GM12878 (cell line): ENCODE data around the gene ADAMTSL2. TPM values are rescaled to one million over a fixed set of nuclear protein-coding genes. Genes with fewer than 3 reads are reported as not detected.

Experiments used
- ATAC-seq: fragments of 200-7000 bp; cut with Tn5 transposase; 3 replicates; pipeline ENCODE4 v1.9.1; 2020; ENCODE audit warnings: mild to moderate bottlenecking, moderate library complexity
- BruUV-seq: library from RNA; stranded (reverse); fragments of 400-500 nt; replicated peaks from 2 replicates; lab custom pipeline; 2021; lab: Mats Ljungman, UMichigan
- CTCF ChIA-PET: fragments of 300-600 bp; sonication (Branson Sonifier 250); formaldehyde crosslinking; extraction: SDS; loops from one replicate; lab custom pipeline; 2021; ENCODE audit warnings: inconsistent platforms; lab: Yijun Ruan, JAX
- POLR2A ChIA-PET: fragments of 350-600 bp; formaldehyde crosslinking; extraction: SDS; loops from one replicate; lab custom pipeline; 2021; ENCODE audit warnings: inconsistent platforms; lab: Charles Lee
- RAD21 ChIA-PET: fragments of 300-600 bp; sonication (Branson Sonifier 250); formaldehyde crosslinking; loops from one replicate; lab custom pipeline; 2023; ENCODE audit warnings: antibody characterized with exemption; ENCODE audit not compliant: unreplicated experiment; lab: Charles Lee
- SMC1A ChIA-PET: fragments of 300-600 bp; sonication (Branson Sonifier 250); formaldehyde crosslinking; loops from one replicate; lab custom pipeline; 2023; ENCODE audit not compliant: unreplicated experiment, uncharacterized antibody; lab: Charles Lee
- DNase-seq: peaks from one replicate; pipeline ENCODE4 v3.0.0-alpha.2; 2011; ENCODE audit warnings: low read depth, low spot score
- FAIRE-seq: peaks from 3 replicates; lab custom pipeline; 2011; peaks lifted over from hg19 to GRCh38; lab: Jason Lieb, UNC
- H2AFZ ChIP-seq: 2 replicates; pipeline ENCODE4 v1.6.0; 2011; ENCODE audit warnings: low read depth, low read length, control low read depth; ENCODE audit not compliant: control insufficient read depth
- H3K27ac ChIP-seq: 2 replicates; pipeline ENCODE4 v1.5.1; 2011; ENCODE audit warnings: control low read depth; ENCODE audit not compliant: control insufficient read depth, insufficient read depth
- H3K27me3 ChIP-seq, 2 experiments: replicated peaks in 1 of 2; 2 replicates each; pipeline versions ENCODE4 v1.6.0 to v1.6.1; 2011; ENCODE audit warnings: low read length in 1 of 2; ENCODE audit not compliant: control insufficient read depth in 2 of 2, insufficient read depth in 2 of 2
- H3K36me3 ChIP-seq, 2 experiments: 2 replicates each; pipeline ENCODE4 v1.5.1; 2011; ENCODE audit warnings: low read length in 1 of 2; ENCODE audit not compliant: control insufficient read depth in 2 of 2, insufficient read depth in 2 of 2
- H3K4me1 ChIP-seq: 2 replicates; pipeline ENCODE4 v1.6.1; 2011; ENCODE audit warnings: mild to moderate bottlenecking, low read length, moderate library complexity, mixed read lengths; ENCODE audit not compliant: control insufficient read depth, insufficient read depth
- H3K4me2 ChIP-seq: 2 replicates; pipeline ENCODE4 v1.6.0; 2011; ENCODE audit warnings: control low read depth; ENCODE audit not compliant: control insufficient read depth, insufficient read depth
- H3K4me3 ChIP-seq: fragments of 200-600 bp; sonication (generic); 2 replicates; pipeline ENCODE4 v1.5.1; 2016
- H3K79me2 ChIP-seq: 2 replicates; pipeline ENCODE4 v1.6.0; 2011; ENCODE audit warnings: low read length; ENCODE audit not compliant: control insufficient read depth, insufficient read depth
- H3K9ac ChIP-seq: 2 replicates; pipeline ENCODE4 v1.8.0; 2011; ENCODE audit warnings: low read length, control low read depth, mixed read lengths; ENCODE audit not compliant: control insufficient read depth, insufficient read depth
- H3K9me3 ChIP-seq: replicated peaks from 3 replicates; pipeline ENCODE4 v1.5.1; 2011; ENCODE audit warnings: mild to moderate bottlenecking, low read length; ENCODE audit not compliant: control insufficient read depth, insufficient read depth
- H4K20me1 ChIP-seq: 2 replicates; pipeline ENCODE4 v1.6.0; 2011; ENCODE audit not compliant: control insufficient read depth, insufficient read depth
- CREB1 ChIP-seq: IDR thresholded peaks from 2 replicates; pipeline ENCODE4 v1.6.1; 2012; ENCODE audit warnings: low read depth, mild to moderate bottlenecking, inconsistent platforms
- CREM ChIP-seq: IDR thresholded peaks from 2 replicates; pipeline ENCODE4 v1.6.1; 2014; ENCODE audit warnings: antibody characterized with exemption, low read depth
- NRF1 ChIP-seq: conservative IDR thresholded peaks from 2 replicates; pipeline ENCODE4 v1.6.1; 2011; ENCODE audit warnings: mild to moderate bottlenecking, low read depth, low read length, improper control_type of control experiment
- RCOR1 ChIP-seq: conservative IDR thresholded peaks from 2 replicates; pipeline ENCODE4 v1.6.1; 2012; ENCODE audit warnings: low read depth, low read length, improper control_type of control experiment
- RFX5 ChIP-seq: IDR thresholded peaks from 2 replicates; pipeline ENCODE4 v1.6.1; 2011; ENCODE audit warnings: low read depth, low read length, improper control_type of control experiment
- SMAD5 ChIP-seq: IDR thresholded peaks from 2 replicates; pipeline ENCODE4 v1.6.1; 2016; ENCODE audit warnings: antibody characterized with exemption, low read depth
- SRF ChIP-seq, 2 experiments: IDR thresholded peaks; 2 replicates each; pipeline ENCODE4 v1.6.1; 2011; ENCODE audit warnings: low read depth in 2 of 2, low read length in 2 of 2, mild to moderate bottlenecking in 1 of 2, moderate library complexity in 1 of 2
- SUZ12 ChIP-seq: fragments of 200-600 bp; sonication (generic); IDR thresholded peaks from one replicate; pipeline ENCODE4 v1.6.1; 2018; ENCODE audit warnings: antibody characterized with exemption, mild to moderate bottlenecking; ENCODE audit not compliant: unreplicated experiment
- WGBS: methylation state at CpG from one replicate; pipeline ENCODE4 v1.1.6; 2016; ENCODE audit warnings: low lambda C conversion rate; ENCODE audit not compliant: insufficient replicate concordance, insufficient coverage; ENCODE audit errors: missing lambda C conversion rate; 5-methylcytosine and 5-hydroxymethylcytosine counted together
- in situ Hi-C: fragments of 300-500 bp; cut with MboI; formaldehyde crosslinking; loops from 9 replicates; pipeline ENCODE4 v1.14.3; 2018; ENCODE audit warnings: mixed read lengths
- intact Hi-C: fragments of 100-400 bp; cut with micrococcal nuclease; formaldehyde crosslinking; loops from one replicate; pipeline ENCODE4 v1.14.2; 2022; ENCODE audit not compliant: unreplicated experiment
- polyA plus RNA-seq, 11 experiments: library from polyadenylated mRNA; depleted of rRNA in 4 of 11; unstranded in 6 of 11; stranded (reverse) in 5 of 11; fragments of >200 nt; fragmentation: Nextera tagmentation in 4 of 11; fragmentation: Illumina TruSeq in 1 of 11; extraction: Ambion mirVana in 4 of 11; extraction: Trizol in 1 of 11; gene quantifications; 1 replicate in 1 of 11; 2 replicates in 10 of 11; pipeline versions ENCODE4 v1.2.1 to v1.2.3, GENCODE V29; 2011 to 2016; ENCODE audit warnings: inconsistent platforms in 2 of 11, missing spikeins in 2 of 11, low read depth in 1 of 11
- total RNA-seq, 4 experiments: library from RNA; depleted of rRNA in 3 of 4; stranded (reverse); fragments of >200 nt in 3 of 4; fragmentation: Illumina TruSeq in 1 of 4; extraction: Trizol in 1 of 4; gene quantifications; 2 replicates each; pipeline versions ENCODE4 v1.2.1 to v1.2.3, GENCODE V29; 2013 to 2021
- TF ChIP-seq, protein P1 (sequence below): IDR thresholded peaks from 2 replicates; pipeline ENCODE4 v1.6.1; 2012; ENCODE audit warnings: improper control_type of control experiment, low read depth, low read length; ENCODE audit not compliant: insufficient replicate concordance

ADAMTSL2 gene
- total and polyA plus RNA-seq, 10 of the 15 experiments (the other 5 are each of a cell fraction or from before 2014, with no cell fraction given) = 0.07 TPM; not detected in 9

- WGBS = 10% methylated on average over 8 of the region's 8 CpGs
- POLR2A ChIA-PET = no interaction called here
Observed at GRCh38 chr9:133612816-133613215, 78.3 kb downstream of the ADAMTSL2 start.

More at GRCh38 chr9:133612816-133613215, 78.3 kb downstream of the ADAMTSL2 start:
- no peak overlapping the region for H3K9ac ChIP-seq
- intact Hi-C loops (no loop called here), in situ Hi-C loops (no loop called here)
- DNase-seq (no peak), FAIRE-seq (no peak), ATAC-seq (no peak)
- no peaks in the 10 kb centered on the region for H3K9me3 ChIP-seq
- CTCF ChIA-PET = no interaction called here
- no peak overlapping the region for H2AFZ ChIP-seq
- no TSS peak for BruUV-seq
- H4K20me1 ChIP-seq = no peaks in the 10 kb centered on the region
- H3K27me3 ChIP-seq = peaks cover 0 to 7% of the 10 kb centered on the region in 2 experiments; a peak in 2 of 4 replicates
- RAD21 ChIA-PET = no interaction called here
- H3K36me3 ChIP-seq = no peaks in the 10 kb centered on the region
- H3K4me2 ChIP-seq = no peak overlapping the region
- no peaks in the 10 kb centered on the region for H3K79me2 ChIP-seq
- no peak overlapping the region for H3K27ac ChIP-seq
- SMC1A ChIA-PET = no interaction called here
- H3K4me3 ChIP-seq = no peak overlapping the region
- no peaks in the 10 kb centered on the region for H3K4me1 ChIP-seq
- no peak for TF ChIP-seq RCOR1
- TF ChIP-seq NRF1 = no peak
- no peak for TF ChIP-seq SMAD5
- TF ChIP-seq SRF (IDR thresholded peaks at IDR 0.05; ENCODE audit: low read depth in 2 of 2, low read length in 2 of 2) = no peak
- TF ChIP-seq, protein P1, sequence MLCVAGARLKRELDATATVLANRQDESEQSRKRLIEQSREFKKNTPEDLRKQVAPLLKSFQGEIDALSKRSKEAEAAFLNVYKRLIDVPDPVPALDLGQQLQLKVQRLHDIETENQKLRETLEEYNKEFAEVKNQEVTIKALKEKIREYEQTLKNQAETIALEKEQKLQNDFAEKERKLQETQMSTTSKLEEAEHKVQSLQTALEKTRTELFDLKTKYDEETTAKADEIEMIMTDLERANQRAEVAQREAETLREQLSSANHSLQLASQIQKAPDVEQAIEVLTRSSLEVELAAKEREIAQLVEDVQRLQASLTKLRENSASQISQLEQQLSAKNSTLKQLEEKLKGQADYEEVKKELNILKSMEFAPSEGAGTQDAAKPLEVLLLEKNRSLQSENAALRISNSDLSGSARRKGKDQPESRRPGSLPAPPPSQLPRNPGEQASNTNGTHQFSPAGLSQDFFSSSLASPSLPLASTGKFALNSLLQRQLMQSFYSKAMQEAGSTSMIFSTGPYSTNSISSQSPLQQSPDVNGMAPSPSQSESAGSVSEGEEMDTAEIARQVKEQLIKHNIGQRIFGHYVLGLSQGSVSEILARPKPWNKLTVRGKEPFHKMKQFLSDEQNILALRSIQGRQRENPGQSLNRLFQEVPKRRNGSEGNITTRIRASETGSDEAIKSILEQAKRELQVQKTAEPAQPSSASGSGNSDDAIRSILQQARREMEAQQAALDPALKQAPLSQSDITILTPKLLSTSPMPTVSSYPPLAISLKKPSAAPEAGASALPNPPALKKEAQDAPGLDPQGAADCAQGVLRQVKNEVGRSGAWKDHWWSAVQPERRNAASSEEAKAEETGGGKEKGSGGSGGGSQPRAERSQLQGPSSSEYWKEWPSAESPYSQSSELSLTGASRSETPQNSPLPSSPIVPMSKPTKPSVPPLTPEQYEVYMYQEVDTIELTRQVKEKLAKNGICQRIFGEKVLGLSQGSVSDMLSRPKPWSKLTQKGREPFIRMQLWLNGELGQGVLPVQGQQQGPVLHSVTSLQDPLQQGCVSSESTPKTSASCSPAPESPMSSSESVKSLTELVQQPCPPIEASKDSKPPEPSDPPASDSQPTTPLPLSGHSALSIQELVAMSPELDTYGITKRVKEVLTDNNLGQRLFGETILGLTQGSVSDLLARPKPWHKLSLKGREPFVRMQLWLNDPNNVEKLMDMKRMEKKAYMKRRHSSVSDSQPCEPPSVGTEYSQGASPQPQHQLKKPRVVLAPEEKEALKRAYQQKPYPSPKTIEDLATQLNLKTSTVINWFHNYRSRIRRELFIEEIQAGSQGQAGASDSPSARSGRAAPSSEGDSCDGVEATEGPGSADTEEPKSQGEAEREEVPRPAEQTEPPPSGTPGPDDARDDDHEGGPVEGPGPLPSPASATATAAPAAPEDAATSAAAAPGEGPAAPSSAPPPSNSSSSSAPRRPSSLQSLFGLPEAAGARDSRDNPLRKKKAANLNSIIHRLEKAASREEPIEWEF = no peak
- no peak for TF ChIP-seq SUZ12
- no peak for TF ChIP-seq CREB1
- TF ChIP-seq CREM = no peak
- TF ChIP-seq RFX5 = no peak
